ENCODE results near the gene S100A8. TPM values are rescaled to one million over a fixed set of nuclear protein-coding genes. Genes with fewer than 3 reads are reported as not detected.

Gene S100A8
- total RNA-seq, 1 donor from 2014 or later: not detected

GRCh38 chr1:153399401-153400055 is 8.7 kb upstream of the S100A8 start:
- DNase-seq (ENCODE audit: low read depth): no peak
- peaks cover under 1% of the 10 kb centered on the region for H3K27me3 ChIP-seq (ENCODE audit: control insufficient read depth, insufficient read depth, low read length)
- no peak for TF ChIP-seq CTCF (IDR thresholded peaks at IDR 0.05; ENCODE audit: insufficient read depth, low read length, poor library complexity, severe bottlenecking)

GRCh38 chr1:153397924-153398651 is 7.2 kb upstream of the S100A8 start:
- Histone ChIP-seq H3K36me3 (ENCODE audit: control insufficient read depth, insufficient read depth, low read length) (no peaks in the 10 kb centered on the region), H3K27me3 (ENCODE audit: control insufficient read depth, insufficient read depth, low read length) (peaks cover 2% of the 10 kb centered on the region), H3K4me3 (ENCODE audit: low read depth, low read length) (no peak overlapping the region)
- TF ChIP-seq CTCF (IDR thresholded peaks at IDR 0.05; ENCODE audit: insufficient read depth, low read length, poor library complexity, severe bottlenecking): no peak
- no peak for DNase-seq (ENCODE audit: low read depth)

More at GRCh38 chr1:153399401-153400055, 8.7 kb upstream of the S100A8 start:
- Histone ChIP-seq H3K36me3 (ENCODE audit: control insufficient read depth, insufficient read depth, low read length) (no peaks in the 10 kb centered on the region), H3K4me3 (ENCODE audit: low read depth, low read length) (no peak overlapping the region)

GRCh38 chr1:153397051-153397923 is 6.4 kb upstream of the S100A8 start:
- Histone ChIP-seq H3K4me3 (ENCODE audit: low read depth, low read length) (no peak overlapping the region), H3K27me3 (ENCODE audit: control insufficient read depth, insufficient read depth, low read length) (peaks cover 2% of the 10 kb centered on the region), H3K36me3 (ENCODE audit: control insufficient read depth, insufficient read depth, low read length) (no peaks in the 10 kb centered on the region)
- no peak for DNase-seq (ENCODE audit: low read depth)
- no peak for TF ChIP-seq CTCF (IDR thresholded peaks at IDR 0.05; ENCODE audit: insufficient read depth, low read length, poor library complexity, severe bottlenecking)

GRCh38 chr1:153396461-153396860 is 5.6 kb upstream of the S100A8 start:
- H3K4me3 ChIP-seq (ENCODE audit: low read depth, low read length): no peak overlapping the region
- TF ChIP-seq CTCF (IDR thresholded peaks at IDR 0.05; ENCODE audit: insufficient read depth, low read length, poor library complexity, severe bottlenecking): no peak

GRCh38 chr1:153395776-153396175 is 4.9 kb upstream of the S100A8 start:
- Histone ChIP-seq H3K36me3 (ENCODE audit: control insufficient read depth, insufficient read depth, low read length) (no peaks in the 10 kb centered on the region), H3K4me3 (ENCODE audit: low read depth, low read length) (no peak overlapping the region), H3K27me3 (ENCODE audit: control insufficient read depth, insufficient read depth, low read length) (peaks cover 2% of the 10 kb centered on the region)
- no peak for TF ChIP-seq CTCF (IDR thresholded peaks at IDR 0.05; ENCODE audit: insufficient read depth, low read length, poor library complexity, severe bottlenecking)
- DNase-seq (ENCODE audit: low read depth): no peak

More at GRCh38 chr1:153396461-153396860, 5.6 kb upstream of the S100A8 start:
- no peaks in the 10 kb centered on the region for H3K36me3 ChIP-seq (ENCODE audit: control insufficient read depth, insufficient read depth, low read length)
- H3K27me3 ChIP-seq (ENCODE audit: control insufficient read depth, insufficient read depth, low read length): peaks cover 2% of the 10 kb centered on the region
- DNase-seq (ENCODE audit: low read depth): no peak

Data from kidney epithelial cell (primary cell).